Umbilical cord (tissue), 2 donors: Measurements from ENCODE around the gene CEP70. TPM values are rescaled to one million over a fixed set of nuclear protein-coding genes. Genes with fewer than 3 reads are reported as not detected.
A peak's percentile ranks its signal among the peaks of the same experiment; 100 is the strongest.
"Not testable (repeated sequence)": the region's sequence is repeated elsewhere in the genome, so short reads cannot be mapped to it uniquely, and the experiment has no call there.

Experiments
- DNase-seq: peaks from one replicate; pipeline ENCODE4 v3.0.0-alpha.2; 2015; ENCODE audit warnings: low spot score
- total RNA-seq: library from RNA; depleted of rRNA; stranded (reverse); fragments of >200 nt; gene quantifications from one replicate; pipeline ENCODE4 v1.2.3, GENCODE V29; 2014; ENCODE audit warnings: low replicate concordance; ENCODE audit not compliant: insufficient read depth

CEP70 gene
- total RNA-seq, 1 donor from 2014 or later = 59.2 TPM

- DNase-seq = no peak
Observed at GRCh38 chr3:138511945-138512344, 82.1 kb downstream of the CEP70 start.

GRCh38 chr3:138509586-138509985 lies 84.5 kb downstream of the CEP70 start:
- DNase-seq = no peak

GRCh38 chr3:138507524-138507923 lies 86.5 kb downstream of the CEP70 start:
- no peak for DNase-seq

GRCh38 chr3:138498991-138499390 lies 95.1 kb downstream of the CEP70 start:
- DNase-seq = no peak

GRCh38 chr3:138497851-138498250 lies 96.2 kb downstream of the CEP70 start:
- DNase-seq = no peak

GRCh38 chr3:138497021-138497420 lies 97.0 kb downstream of the CEP70 start:
- DNase-seq = no peak

GRCh38 chr3:138496436-138496835 lies 97.6 kb downstream of the CEP70 start:
- DNase-seq = no peak

GRCh38 chr3:138495638-138496037 lies 98.4 kb downstream of the CEP70 start:
- DNase-seq = not testable (repeated sequence)

- DNase-seq = no peak
Observed at GRCh38 chr3:138494607-138494929, 99.5 kb downstream of the CEP70 start.

- DNase-seq = no peak
Observed at GRCh38 chr3:138493804-138494606, 100.1 kb downstream of the CEP70 start.

GRCh38 chr3:138492980-138493675 lies 100.9 kb downstream of the CEP70 start:
- no peak for DNase-seq

GRCh38 chr3:138491971-138492370 lies 102.1 kb downstream of the CEP70 start:
- DNase-seq = no peak

- not testable (repeated sequence) for DNase-seq
Observed at GRCh38 chr3:138486580-138486979, 107.5 kb downstream of the CEP70 start.

- DNase-seq = not testable (repeated sequence)
Observed at GRCh38 chr3:138484672-138485071, 109.4 kb downstream of the CEP70 start.

GRCh38 chr3:138479438-138479863 lies 114.6 kb downstream of the CEP70 start:
- DNase-seq = peak; percentile 9

GRCh38 chr3:138477801-138478200 lies 116.3 kb downstream of the CEP70 start:
- DNase-seq = no peak

- DNase-seq = no peak
Observed at GRCh38 chr3:138477120-138477519, 116.9 kb downstream of the CEP70 start.

- no peak for DNase-seq
Observed at GRCh38 chr3:138476526-138476925, 117.5 kb downstream of the CEP70 start.

- DNase-seq = no peak
Observed at GRCh38 chr3:138474163-138474562, 119.9 kb downstream of the CEP70 start.

- no peak for DNase-seq
Observed at GRCh38 chr3:138473391-138473790, 120.7 kb downstream of the CEP70 start.

- no peak for DNase-seq
Observed at GRCh38 chr3:138472141-138472825, 121.8 kb downstream of the CEP70 start.

- no peak for DNase-seq
Observed at GRCh38 chr3:138471481-138471880, 122.6 kb downstream of the CEP70 start.

- DNase-seq = peak; percentile 2
Observed at GRCh38 chr3:138470687-138471086, 123.4 kb downstream of the CEP70 start.
